ENCODE results near the gene NSMF.

DNA sequence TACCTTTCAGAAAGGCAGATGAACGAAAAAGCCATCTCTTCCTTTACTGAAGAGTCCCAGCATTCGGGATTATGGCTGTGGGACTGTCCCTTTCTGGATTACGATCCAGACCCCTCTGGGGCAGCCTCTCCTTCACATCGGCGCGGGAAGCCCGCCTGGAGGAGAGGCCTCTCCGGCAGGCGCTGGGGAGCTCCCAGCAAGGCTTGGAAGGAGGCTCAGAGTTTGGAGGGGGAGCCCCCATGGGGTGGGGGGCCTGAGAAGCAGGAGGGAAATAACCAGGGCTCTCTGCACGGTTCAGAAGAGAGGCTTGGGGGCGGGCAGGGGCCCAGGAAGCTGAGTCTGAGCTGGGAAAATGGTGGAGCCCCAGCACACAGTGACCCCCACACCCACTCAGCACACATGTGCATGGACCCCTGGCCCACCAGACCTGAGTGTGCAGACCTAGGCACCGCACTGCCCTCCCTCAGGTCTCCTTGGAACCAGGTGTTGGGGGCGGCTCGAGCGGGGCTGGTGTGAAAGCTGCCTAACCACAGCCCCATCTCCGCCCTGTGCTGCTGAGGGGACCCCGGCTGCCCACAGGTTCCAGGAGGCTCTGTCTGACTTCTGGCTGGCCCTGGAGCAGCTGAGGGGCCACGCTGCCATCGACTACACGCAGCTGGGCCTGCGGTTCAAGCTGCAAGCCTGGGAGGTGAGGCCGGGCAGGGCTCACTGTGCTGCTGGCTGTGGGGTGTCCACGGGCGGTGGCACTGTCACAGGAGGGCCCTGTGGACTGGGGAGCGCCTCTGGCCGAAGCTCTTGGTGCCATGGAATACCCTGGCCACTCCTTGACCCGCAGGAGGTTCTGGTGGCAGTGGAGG is 31.5 kb downstream of the NSMF start:
- TF ChIP-seq, protein P1, sequence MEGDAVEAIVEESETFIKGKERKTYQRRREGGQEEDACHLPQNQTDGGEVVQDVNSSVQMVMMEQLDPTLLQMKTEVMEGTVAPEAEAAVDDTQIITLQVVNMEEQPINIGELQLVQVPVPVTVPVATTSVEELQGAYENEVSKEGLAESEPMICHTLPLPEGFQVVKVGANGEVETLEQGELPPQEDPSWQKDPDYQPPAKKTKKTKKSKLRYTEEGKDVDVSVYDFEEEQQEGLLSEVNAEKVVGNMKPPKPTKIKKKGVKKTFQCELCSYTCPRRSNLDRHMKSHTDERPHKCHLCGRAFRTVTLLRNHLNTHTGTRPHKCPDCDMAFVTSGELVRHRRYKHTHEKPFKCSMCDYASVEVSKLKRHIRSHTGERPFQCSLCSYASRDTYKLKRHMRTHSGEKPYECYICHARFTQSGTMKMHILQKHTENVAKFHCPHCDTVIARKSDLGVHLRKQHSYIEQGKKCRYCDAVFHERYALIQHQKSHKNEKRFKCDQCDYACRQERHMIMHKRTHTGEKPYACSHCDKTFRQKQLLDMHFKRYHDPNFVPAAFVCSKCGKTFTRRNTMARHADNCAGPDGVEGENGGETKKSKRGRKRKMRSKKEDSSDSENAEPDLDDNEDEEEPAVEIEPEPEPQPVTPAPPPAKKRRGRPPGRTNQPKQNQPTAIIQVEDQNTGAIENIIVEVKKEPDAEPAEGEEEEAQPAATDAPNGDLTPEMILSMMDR (IDR thresholded peaks at IDR 0.05) = no peak
- no peak for TF ChIP-seq POLR2A (IDR thresholded peaks at IDR 0.05)

All from body of pancreas (tissue), 4 donors.